ENCODE measurements around the gene PTPN4. TPM values are rescaled to one million over a fixed set of nuclear protein-coding genes. Genes with fewer than 3 reads are reported as not detected.

The PTPN4 gene
- total and polyA plus RNA-seq, 8 donors = 22.0 to 48.4 (median 28.9) TPM

DNA sequence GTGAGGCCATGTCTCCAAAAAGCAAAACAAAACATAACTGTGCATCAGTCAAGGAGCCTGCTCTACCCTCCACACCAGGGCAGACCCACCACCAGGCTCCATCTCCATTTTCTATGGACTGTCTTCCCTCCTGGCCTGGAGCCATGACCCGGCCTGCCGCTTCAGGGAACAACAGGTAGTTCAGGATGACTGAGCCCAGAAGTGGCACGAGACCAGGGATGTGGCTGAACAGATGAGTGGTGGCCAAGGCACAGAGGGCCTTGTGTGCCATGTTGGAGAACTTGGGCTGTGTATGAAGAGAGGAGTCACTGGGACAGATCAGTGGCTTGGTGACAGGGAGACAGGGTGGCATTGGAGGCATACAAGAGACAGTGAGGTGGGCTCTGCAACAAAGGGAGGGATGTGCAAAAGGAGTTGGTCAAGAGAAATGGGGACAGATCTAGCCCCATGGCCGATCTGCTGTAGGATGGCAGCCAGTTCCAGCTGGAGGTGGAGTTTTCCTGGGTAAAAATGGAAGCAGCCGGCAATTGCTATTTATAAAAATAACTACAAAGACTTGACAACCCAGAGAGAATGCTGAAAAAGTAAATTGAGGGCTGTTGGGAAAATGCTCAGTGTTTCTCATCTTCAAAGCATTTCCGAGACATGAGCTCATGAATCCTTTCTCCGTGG is 45.8 kb upstream of the PTPN4 start:
- Histone ChIP-seq H3K27me3 (no peaks in the 10 kb centered on the region), H3K4me1 (no peaks in the 10 kb centered on the region), H3K36me3 (no peaks in the 10 kb centered on the region), H3K4me3 (no peak overlapping the region), H3K9me3 (no peaks in the 10 kb centered on the region), H3K27ac (no peak overlapping the region)
- DNase-seq = peak in 1 of 4 donors; percentile 26
- intact Hi-C loops (cut with DNase I) = no loop called here
- ATAC-seq = no peak
- TF ChIP-seq, protein P1, sequence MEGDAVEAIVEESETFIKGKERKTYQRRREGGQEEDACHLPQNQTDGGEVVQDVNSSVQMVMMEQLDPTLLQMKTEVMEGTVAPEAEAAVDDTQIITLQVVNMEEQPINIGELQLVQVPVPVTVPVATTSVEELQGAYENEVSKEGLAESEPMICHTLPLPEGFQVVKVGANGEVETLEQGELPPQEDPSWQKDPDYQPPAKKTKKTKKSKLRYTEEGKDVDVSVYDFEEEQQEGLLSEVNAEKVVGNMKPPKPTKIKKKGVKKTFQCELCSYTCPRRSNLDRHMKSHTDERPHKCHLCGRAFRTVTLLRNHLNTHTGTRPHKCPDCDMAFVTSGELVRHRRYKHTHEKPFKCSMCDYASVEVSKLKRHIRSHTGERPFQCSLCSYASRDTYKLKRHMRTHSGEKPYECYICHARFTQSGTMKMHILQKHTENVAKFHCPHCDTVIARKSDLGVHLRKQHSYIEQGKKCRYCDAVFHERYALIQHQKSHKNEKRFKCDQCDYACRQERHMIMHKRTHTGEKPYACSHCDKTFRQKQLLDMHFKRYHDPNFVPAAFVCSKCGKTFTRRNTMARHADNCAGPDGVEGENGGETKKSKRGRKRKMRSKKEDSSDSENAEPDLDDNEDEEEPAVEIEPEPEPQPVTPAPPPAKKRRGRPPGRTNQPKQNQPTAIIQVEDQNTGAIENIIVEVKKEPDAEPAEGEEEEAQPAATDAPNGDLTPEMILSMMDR (IDR thresholded peaks at IDR 0.05) = no peak

DNA sequence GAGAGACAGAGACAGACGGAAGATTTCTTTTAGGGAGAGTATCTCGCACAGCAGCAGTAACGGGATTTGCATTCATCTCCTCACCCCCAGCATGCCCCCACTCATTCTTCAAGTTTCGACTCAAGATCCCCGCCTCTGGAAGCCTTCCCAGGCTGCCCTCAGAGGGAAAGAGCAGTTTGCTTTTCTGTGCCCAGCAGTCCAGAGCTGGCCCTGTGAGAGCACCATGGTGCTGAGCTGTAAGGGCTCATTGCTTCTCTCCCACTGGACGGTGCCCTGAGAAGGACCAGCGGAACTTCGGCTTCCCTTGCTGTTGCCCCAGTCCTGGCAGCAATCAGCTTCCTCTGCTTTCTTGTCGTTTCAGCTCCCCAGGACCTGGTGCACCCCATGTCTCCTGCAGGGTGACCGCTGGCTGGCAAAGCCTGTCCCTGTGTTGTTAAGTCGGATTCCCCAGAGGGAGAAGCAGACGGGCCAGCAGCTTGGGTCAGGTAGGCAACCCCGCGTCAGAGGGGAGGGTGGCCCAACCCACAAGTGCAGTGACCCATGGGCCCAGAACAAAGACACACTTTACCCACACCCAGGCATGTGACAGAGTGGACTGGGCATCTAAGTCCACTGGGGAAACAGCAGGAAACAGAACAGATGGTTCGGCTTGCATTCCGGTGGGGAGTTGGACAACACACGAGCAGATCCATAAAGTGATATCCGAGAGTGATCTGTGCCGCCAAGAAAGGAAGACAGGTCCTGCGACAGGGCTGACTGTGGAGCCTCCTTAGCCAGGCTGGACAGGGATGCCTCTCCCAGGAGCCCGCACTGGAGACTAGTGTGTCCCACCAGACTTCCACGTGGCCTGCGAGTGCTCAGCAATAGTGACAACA is 44.1 kb upstream of the PTPN4 start:
- intact Hi-C loops (cut with DNase I) = no loop called here
- H3K36me3 ChIP-seq = no peaks in the 10 kb centered on the region
- H3K4me1 ChIP-seq = no peaks in the 10 kb centered on the region
- H3K27ac ChIP-seq = no peak overlapping the region
- no peaks in the 10 kb centered on the region for H3K9me3 ChIP-seq
- no peak for DNase-seq
- no peak for ATAC-seq
- H3K27me3 ChIP-seq = no peaks in the 10 kb centered on the region
- H3K4me3 ChIP-seq = no peak overlapping the region
- TF ChIP-seq, protein P1 (IDR thresholded peaks at IDR 0.05) = no peak

DNA sequence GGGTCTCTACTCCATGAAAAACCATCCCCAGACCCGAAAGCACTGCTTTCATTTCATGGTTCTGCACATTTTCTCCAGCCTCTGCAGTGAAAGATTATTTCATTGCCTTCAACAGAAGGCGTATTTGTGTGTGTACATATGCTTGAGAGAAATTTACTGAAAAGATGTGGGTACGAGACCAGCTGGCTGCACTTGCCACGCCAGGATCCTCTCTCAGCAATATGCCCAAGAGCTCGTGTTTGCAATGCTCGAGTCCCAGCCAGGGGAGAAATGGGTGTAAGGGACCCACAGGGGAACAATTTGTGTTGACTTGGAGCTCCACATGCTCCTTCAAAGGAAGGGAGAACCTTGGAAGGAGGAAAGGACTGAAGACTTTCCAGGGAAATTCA is 43.4 kb upstream of the PTPN4 start:
- H3K9me3 ChIP-seq = no peaks in the 10 kb centered on the region
- H3K4me1 ChIP-seq = no peaks in the 10 kb centered on the region
- H3K36me3 ChIP-seq = no peaks in the 10 kb centered on the region
- intact Hi-C loops (cut with DNase I) = no loop called here
- ATAC-seq (no peak), DNase-seq (no peak)
- no peaks in the 10 kb centered on the region for H3K27me3 ChIP-seq
- no peak overlapping the region for H3K27ac ChIP-seq
- H3K4me3 ChIP-seq = no peak overlapping the region
- TF ChIP-seq, protein P1 (IDR thresholded peaks at IDR 0.05) = no peak

DNA sequence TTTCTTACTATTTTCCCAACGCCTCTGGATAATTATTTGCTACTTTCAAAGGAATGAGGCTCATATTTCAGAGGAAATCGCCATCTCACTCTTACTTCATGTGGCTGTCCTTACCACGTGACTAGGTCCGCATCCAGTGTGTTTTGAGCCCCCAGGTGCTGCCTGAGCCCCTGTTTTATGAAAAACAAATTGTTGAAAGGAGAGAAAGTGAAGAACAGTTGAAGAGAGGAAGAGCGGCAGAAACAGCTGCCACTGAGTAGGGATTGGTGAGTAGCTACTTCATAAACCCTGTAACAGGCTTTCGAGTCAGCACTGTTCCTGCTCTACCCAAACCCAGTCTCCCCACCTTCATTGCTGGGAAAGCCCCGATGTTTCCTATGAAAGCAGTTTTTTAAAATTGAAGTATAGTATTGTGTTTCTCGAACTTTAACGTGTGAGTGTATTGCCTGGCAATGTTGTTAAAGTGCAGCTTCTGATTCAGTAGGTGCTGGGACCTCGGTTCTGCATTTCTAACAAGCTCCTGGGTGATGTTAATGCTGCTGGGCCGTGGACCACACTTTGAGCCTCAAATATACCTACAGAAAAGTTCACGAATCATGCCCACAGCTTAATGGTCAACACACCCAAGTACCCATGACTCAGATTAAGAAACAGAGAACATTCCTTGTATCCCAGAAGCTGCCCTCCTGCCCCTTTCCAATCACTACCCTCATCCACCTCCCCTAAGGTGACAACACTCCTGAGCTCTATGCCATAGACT is 41.0 kb upstream of the PTPN4 start:
- Histone ChIP-seq H3K27ac (no peak overlapping the region), H3K4me1 (no peaks in the 10 kb centered on the region), H3K27me3 (no peaks in the 10 kb centered on the region), H3K4me3 (no peak overlapping the region), H3K36me3 (no peaks in the 10 kb centered on the region), H3K9me3 (no peaks in the 10 kb centered on the region)
- intact Hi-C loops (cut with DNase I) = no loop called here
- peak in 1 of 4 donors; percentile 13 for DNase-seq
- ATAC-seq = peak; percentile 63
- TF ChIP-seq, protein P1 (IDR thresholded peaks at IDR 0.05) = no peak

DNA sequence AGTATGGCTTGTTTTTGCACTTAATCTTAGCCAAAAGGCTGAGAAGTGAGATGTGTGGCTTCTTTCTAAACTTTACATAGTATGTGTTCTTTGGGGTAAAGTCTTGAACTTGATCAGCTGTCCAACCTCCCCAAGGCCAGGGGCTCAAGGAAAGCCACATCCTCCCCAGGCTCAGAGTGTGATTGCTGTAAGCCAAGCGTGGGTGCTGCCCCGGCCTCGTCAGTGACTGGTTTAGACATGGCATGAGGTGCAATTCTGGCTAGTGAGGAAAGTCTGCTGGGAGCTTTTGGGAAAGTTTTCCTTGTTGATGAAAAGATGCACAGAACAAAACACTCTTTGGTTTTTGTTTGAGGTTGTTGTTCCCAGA is 40.5 kb upstream of the PTPN4 start:
- ATAC-seq = no peak
- no peaks in the 10 kb centered on the region for H3K4me1 ChIP-seq
- H3K27ac ChIP-seq = no peak overlapping the region
- H3K27me3 ChIP-seq = no peaks in the 10 kb centered on the region
- no peaks in the 10 kb centered on the region for H3K9me3 ChIP-seq
- DNase-seq = no peak
- no peaks in the 10 kb centered on the region for H3K36me3 ChIP-seq
- intact Hi-C loops (cut with DNase I) = no loop called here
- TF ChIP-seq, protein P1 (IDR thresholded peaks at IDR 0.05) = no peak
- H3K4me3 ChIP-seq = no peak overlapping the region

All from left lung (tissue), 10 donors.